Esophagus muscularis mucosa (tissue), 4 donors: ENCODE data around the gene TRIM3.

Source experiments
- CTCF ChIP-seq, 3 experiments: fragments of 200-600 bp in 2 of 3; fragments of 450-650 bp in 1 of 3; sonication (generic) in 2 of 3; IDR thresholded peaks; one replicate each; pipeline ENCODE4 v1.5.1; 2017 to 2019; ENCODE audit warnings: antibody characterized with exemption in 3 of 3, mild to moderate bottlenecking in 2 of 3, moderate library complexity in 1 of 3
- EP300 ChIP-seq: sonication (generic); formaldehyde crosslinking; IDR thresholded peaks from one replicate; pipeline ENCODE4 v1.6.1; 2017; ENCODE audit warnings: antibody characterized with exemption
- POLR2A ChIP-seq: fragments of 450-650 bp; IDR thresholded peaks from one replicate; pipeline ENCODE4 v1.6.1; 2017; ENCODE audit warnings: antibody characterized with exemption, moderate library complexity, mild to moderate bottlenecking, low read depth
- POLR2AphosphoS5 ChIP-seq, 2 donors: sonication (generic); formaldehyde crosslinking; IDR thresholded peaks; one replicate each; pipeline ENCODE4 v1.6.1; 2017; ENCODE audit warnings: antibody characterized with exemption in 2 of 2

GRCh38 chr11:6488342-6488741, 14.6 kb upstream of the TRIM3 start:
- no peak for TF ChIP-seq CTCF (IDR thresholded peaks at IDR 0.05)
- TF ChIP-seq POLR2A: no peak
- no peak for TF ChIP-seq POLR2AphosphoS5 (IDR thresholded peaks at IDR 0.05)
- no peak for TF ChIP-seq EP300
